ENCODE measurements around the gene CDC42EP4. TPM values are rescaled to one million over a fixed set of nuclear protein-coding genes. Genes with fewer than 3 reads are reported as not detected.

The CDC42EP4 gene
- total RNA-seq, 2 experiments from 2014 or later, result 1.3 to 1.5 TPM

DNA sequence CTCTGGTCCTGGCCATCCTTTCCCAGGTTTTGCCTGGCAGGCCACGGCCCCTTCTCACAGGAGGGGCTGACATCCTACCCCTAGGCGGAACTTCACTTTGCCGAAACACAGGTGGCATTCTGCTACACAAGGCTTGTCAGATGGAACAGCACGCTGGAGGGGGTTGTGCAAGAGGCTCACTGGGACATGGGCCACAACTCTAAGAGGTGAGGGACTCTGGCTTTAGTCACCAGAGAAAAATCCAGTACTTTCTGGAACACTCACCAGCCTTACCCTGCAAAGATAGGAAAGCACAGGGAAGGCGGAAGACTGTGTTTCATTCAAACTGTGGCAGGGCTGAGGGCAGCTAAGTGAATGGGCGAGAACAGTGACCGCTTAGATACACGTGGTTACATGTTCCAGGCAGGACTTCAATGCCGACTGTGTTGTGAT lies 18.3 kb downstream of the CDC42EP4 start:
- ATAC-seq (no peak), DNase-seq (no peak)
- no peak overlapping the region for H3K4me3 Mint-ChIP-seq
- H3K27ac Mint-ChIP-seq, result no peak overlapping the region
- CTCF ChIA-PET, result no interaction called here
- peaks cover 19% of the 10 kb centered on the region for H3K4me1 Mint-ChIP-seq
- no peaks in the 10 kb centered on the region for H3K36me3 Mint-ChIP-seq
- H3K9me3 Mint-ChIP-seq (ENCODE audit: low read depth), result no peaks in the 10 kb centered on the region
- peaks cover 6% of the 10 kb centered on the region for H3K27me3 Mint-ChIP-seq

DNA sequence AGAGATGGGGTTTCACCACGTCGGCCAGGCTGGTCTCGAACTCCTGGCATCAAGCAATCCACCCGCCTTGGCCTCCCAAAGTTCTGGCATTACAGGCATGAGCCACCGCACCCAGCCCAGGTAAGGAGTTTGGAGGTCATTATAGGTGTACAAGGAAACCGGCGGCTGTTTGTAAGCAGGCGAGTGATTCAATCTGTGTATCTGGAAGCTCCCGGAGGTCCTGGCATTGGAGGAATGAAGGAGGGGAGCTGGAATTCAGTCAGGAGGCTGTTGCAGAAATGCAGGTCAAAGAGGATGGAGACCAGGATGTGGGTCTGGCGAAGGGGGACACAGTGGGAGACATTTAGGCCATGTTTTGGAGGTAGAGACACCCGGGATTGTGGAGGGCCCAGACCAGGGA lies 18.8 kb downstream of the CDC42EP4 start:
- ATAC-seq (no peak), DNase-seq (no peak)
- H3K9me3 Mint-ChIP-seq (ENCODE audit: low read depth), result no peaks in the 10 kb centered on the region
- H3K4me3 Mint-ChIP-seq, result no peak overlapping the region
- CTCF ChIA-PET, result no interaction called here
- no peaks in the 10 kb centered on the region for H3K36me3 Mint-ChIP-seq
- peaks cover 6% of the 10 kb centered on the region for H3K27me3 Mint-ChIP-seq
- peaks cover 19% of the 10 kb centered on the region for H3K4me1 Mint-ChIP-seq
- no peak overlapping the region for H3K27ac Mint-ChIP-seq

DNA sequence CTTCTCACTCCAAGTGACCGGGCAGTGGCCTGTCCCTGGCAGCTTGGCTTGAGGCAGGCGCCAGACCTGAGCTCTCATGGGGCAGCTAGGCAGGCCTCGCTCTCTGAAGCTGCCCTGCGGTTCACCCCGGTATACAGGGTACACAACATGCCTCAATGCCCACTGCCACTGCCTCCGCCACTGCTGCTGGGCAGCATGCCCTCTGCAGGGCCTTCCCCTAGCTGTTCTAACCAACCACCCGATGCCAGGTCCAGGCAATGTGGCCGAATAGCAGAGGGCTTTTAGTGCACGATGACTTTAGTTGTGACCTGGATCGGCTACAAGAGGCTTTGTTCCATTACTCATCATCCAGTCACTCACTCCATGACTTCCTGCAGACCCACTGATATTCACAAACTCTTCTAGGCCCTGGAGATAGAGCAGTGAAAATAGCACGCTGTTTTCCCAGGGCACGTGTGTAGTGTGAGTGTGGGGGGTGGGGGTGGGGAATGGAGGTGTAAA lies 19.7 kb downstream of the CDC42EP4 start:
- Mint-ChIP-seq H3K27ac (no peak overlapping the region), H3K27me3 (peaks cover 6% of the 10 kb centered on the region), H3K36me3 (no peaks in the 10 kb centered on the region), H3K4me3 (no peak overlapping the region), H3K4me1 (peaks cover 19% of the 10 kb centered on the region), H3K9me3 (ENCODE audit: low read depth) (no peaks in the 10 kb centered on the region)
- ATAC-seq (no peak), DNase-seq (no peak)
- CTCF ChIA-PET, result interaction anchor here (1.2 to 1.3 kb wide), 3 partner anchors 18 to 78 kb away, joined by 3 to 5 read pairs (median 4); no protein-coding TSS in a partner anchor

DNA sequence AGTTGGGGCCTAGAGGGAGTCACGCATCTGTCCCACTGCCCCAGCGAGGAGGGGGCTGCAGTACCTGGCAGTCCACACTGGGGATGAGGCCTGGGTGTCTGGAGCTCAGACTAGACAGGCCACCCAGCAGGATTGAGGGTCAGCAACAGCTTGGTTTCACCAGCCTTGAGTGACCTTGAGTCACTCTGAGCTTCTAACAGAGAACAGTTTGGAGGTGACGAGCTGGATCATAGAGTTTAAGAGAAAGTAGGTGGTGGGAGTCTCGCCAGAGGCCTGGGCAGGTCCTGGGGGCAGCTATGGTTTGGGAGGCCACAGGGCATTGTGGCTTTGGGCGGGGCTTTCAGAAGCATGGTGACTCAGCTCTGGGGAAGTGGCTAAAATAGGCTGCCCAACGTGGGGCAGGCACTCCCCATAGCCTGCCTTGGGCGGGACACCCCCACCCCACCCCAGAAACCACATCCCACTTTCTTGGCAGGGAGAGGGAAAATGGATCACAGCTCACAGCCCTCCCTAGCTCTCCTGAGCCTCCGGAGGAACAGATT lies 20.5 kb downstream of the CDC42EP4 start:
- H3K27me3 Mint-ChIP-seq, result peaks cover 6% of the 10 kb centered on the region
- no peaks in the 10 kb centered on the region for H3K36me3 Mint-ChIP-seq
- peak overlapping the region; percentile 28 for H3K27ac Mint-ChIP-seq
- peaks cover 19% of the 10 kb centered on the region for H3K4me1 Mint-ChIP-seq
- no peaks in the 10 kb centered on the region for H3K9me3 Mint-ChIP-seq (ENCODE audit: low read depth)
- no peak overlapping the region for H3K4me3 Mint-ChIP-seq
- ATAC-seq (peak; percentile 47), DNase-seq (peak; percentile 48)
- CTCF ChIA-PET, result interaction anchor here (1.2 to 1.3 kb wide), 3 partner anchors 19 to 79 kb away, joined by 3 to 5 read pairs (median 4); no protein-coding TSS in a partner anchor

DNA sequence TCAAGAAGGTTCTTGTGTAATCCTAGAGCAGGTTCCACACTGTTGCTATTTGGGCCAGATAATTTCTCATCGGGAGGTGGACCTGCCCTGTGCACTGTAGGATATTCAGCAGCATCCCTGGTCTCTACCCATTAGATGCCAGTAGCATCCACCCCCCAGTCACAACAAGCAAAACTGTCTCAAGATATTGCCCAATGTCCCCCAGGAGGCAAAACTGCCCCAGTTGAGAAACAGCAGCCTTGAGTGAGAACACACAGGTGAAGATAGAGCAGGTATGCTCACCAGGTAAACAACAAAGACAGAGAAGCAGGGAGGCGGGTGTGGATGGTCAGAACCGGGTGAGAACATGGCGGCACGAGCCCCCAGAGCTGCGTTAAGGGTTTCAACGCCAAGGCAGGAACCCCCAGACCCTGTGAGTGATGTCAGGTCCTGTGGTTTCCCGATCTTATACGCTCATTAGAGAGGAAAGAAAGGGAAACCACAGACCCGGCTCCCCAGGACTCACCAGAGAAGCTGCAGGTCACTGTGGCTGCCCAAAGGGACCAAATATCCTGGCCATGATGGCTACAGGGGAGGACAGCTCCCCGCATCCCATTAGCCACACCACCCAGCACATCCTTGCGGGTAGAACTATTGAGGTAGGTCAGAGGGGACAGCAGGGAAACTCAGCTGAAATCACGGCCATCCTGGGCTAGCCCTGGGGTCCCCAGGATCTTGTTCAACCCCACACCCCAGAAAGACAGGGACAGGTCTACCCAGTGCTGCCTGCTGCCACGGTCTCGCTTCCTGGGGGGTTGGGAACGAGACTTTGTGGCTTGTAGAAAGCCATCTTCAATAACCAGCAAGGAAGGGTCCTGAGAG lies 21.2 kb downstream of the CDC42EP4 start:
- Mint-ChIP-seq H3K36me3 (no peaks in the 10 kb centered on the region), H3K4me1 (peaks cover 19% of the 10 kb centered on the region), H3K4me3 (no peak overlapping the region), H3K27ac (peak overlapping the region; percentile 28), H3K27me3 (peaks cover 6% of the 10 kb centered on the region), H3K9me3 (ENCODE audit: low read depth) (no peaks in the 10 kb centered on the region)
- ATAC-seq (peak; percentile 35), DNase-seq (no peak)
- CTCF ChIA-PET, result interaction anchor here (0.7 to 1.3 kb wide), 4 partner anchors 20 to 79 kb away, joined by 3 to 5 read pairs (median 4); no protein-coding TSS in a partner anchor

DNA sequence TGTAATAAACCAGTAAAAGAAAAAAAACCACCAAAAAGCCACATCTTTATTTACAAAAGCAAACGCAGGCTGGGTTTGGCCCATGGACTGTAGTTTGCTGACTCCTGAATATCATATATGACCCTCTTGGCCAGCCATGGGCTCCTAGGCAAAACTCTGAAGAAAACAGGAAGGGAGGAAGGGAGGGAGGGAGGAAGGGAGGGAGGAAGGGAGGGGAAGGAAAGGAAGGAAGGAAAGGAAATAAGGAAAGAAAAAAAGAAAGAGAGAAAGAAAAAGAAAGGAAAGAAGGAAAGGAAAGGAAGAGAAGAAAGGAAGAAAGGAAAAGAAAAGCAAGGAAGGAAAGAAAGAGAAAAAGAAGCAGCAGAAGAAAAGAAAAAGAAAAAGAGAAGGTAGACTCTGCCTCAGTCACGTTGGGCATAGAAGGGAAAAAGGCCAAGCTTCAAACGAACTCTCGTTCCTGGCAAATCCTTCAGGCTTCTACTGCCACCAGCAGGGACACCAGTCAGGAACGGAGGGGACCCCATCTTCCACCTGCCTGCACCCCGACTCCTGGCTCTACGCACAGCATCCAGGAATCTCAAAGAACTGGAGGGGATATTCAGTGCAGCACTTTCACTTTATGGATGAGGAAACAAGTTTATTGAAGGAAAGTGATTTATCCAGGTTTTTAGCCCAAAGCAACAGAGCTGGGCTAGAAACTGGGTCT lies 22.1 kb downstream of the CDC42EP4 start:
- Mint-ChIP-seq H3K9me3 (ENCODE audit: low read depth) (no peaks in the 10 kb centered on the region), H3K27ac (no peak overlapping the region), H3K4me1 (peaks cover 19% of the 10 kb centered on the region), H3K36me3 (no peaks in the 10 kb centered on the region), H3K27me3 (peaks cover 6% of the 10 kb centered on the region), H3K4me3 (no peak overlapping the region)
- ATAC-seq, result no peak
- CTCF ChIA-PET, result interaction anchor here (0.7 kb wide), 1 partner anchor 80 kb away, joined by 3 read pairs; no protein-coding TSS in a partner anchor
- DNase-seq, result no peak

DNA sequence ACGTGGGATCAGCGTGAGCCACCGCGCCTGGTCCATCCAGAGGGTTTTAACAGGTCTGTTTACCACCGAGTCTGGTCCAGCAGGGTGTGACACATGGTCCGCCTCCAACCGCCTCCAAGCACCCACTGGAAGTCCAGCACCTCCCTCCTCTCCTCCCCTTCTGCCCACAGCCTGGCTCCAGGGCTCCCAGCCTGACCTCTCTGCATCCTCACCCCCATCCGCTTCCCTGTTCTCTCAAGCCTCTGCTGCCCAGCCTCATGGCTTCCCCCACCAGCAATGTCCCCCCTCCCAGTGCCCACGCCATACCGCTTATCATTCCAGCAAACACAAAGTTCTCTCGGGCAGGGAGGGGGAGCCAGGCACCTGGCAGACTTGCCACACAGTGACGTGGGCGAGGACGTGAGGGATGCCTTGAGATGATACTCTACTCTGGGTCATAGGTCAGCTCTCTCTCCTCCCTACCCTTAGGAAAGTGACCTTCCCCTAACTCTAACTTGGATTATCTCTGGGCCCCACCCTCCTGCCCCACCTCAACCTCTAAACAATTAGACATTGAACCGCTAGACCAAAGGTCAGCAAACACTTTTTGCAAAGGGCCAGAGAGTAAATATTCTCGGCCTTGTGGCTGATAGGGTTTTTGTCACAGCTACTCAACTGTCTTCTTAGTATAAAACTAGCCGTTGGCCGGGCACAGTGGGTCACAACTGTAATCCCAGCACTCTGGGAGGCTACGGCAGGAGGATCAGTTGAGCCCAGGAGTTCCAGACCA lies 23.1 kb downstream of the CDC42EP4 start:
- no peak for ATAC-seq
- H3K4me3 Mint-ChIP-seq, result no peak overlapping the region
- no peak for DNase-seq
- H3K36me3 Mint-ChIP-seq, result no peaks in the 10 kb centered on the region
- no peaks in the 10 kb centered on the region for H3K9me3 Mint-ChIP-seq (ENCODE audit: low read depth)
- peaks cover 6% of the 10 kb centered on the region for H3K27me3 Mint-ChIP-seq
- H3K27ac Mint-ChIP-seq, result no peak overlapping the region
- H3K4me1 Mint-ChIP-seq, result peaks cover 19% of the 10 kb centered on the region
- CTCF ChIA-PET, result no interaction called here

DNA sequence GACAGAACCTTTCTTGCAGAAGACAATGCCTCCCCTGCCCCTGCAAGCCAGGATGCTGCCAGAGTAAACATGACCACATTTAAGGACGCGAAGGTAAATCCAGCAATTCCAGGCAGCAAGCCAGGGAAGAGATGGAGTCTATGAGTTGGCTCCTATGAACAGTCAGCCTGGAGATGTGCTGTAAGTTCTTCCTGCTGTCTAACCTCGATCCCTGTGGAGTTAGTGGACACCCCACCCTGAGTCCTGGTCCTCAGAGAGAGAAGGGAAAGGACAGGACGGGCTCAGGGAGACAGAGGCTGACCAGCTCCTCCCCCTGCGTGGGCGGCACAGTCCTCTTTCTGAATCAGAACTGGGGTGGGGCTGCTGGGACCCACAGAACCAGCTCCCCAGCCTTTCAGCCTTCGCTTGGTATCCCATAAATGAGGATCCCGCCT lies 24.9 kb downstream of the CDC42EP4 start:
- Mint-ChIP-seq H3K4me3 (no peak overlapping the region), H3K27me3 (peaks cover 3% of the 10 kb centered on the region), H3K9me3 (ENCODE audit: low read depth) (no peaks in the 10 kb centered on the region), H3K36me3 (no peaks in the 10 kb centered on the region), H3K4me1 (peaks cover 17% of the 10 kb centered on the region), H3K27ac (no peak overlapping the region)
- no peak for ATAC-seq
- CTCF ChIA-PET, result no interaction called here
- no peak for DNase-seq

DNA sequence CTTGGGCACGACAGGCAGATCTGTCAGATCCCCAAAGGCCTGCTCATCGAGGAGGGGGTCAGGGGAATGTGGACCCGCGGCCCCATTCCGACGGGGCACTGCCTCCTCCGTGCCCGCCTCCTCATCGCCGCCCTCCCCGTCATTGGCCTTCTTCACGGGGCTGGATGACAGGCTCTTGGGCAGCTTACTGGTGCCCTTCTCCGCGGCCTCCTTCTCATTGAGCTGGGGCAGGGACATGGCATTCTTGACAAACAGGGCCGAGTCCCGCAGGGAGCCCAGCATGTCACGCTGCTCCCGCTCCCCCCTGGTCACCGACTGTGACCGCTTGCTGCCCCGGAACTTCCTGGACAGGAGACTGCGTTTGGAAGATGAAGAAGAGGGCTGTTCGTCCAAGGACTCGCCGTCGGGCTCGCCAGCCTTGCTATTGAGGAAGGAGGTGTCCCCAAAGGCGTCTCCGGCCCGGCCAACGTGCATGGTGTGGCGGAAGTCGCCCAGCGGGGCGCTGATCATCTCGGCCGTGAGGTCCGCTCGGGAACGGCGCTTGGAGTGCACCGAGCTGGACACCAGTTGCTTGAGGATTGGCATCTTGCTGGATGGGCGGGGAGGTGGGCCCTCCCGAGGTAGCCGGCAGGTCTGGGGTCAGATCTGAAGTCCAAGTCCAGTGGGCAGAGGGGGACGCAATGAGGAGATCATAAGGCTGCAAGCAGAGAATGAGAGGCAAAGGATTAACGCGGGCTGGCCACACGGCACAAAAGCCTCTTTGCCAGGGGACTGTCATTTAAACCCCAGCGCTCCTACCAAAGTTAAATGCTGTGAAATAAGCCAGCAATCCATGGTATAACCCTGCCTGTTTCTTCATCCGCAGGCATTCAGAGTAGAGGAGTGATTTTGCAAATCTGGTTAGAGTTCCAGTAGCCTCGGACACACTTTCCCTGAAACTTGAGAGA lies 25.6 kb downstream of the CDC42EP4 start:
- CTCF ChIA-PET, result no interaction called here
- Mint-ChIP-seq H3K4me3 (no peak overlapping the region), H3K4me1 (peaks cover 10% of the 10 kb centered on the region), H3K27ac (no peak overlapping the region), H3K9me3 (ENCODE audit: low read depth) (no peaks in the 10 kb centered on the region), H3K27me3 (peaks cover 3% of the 10 kb centered on the region), H3K36me3 (no peaks in the 10 kb centered on the region)
- no peak for ATAC-seq
- DNase-seq, result no peak

DNA sequence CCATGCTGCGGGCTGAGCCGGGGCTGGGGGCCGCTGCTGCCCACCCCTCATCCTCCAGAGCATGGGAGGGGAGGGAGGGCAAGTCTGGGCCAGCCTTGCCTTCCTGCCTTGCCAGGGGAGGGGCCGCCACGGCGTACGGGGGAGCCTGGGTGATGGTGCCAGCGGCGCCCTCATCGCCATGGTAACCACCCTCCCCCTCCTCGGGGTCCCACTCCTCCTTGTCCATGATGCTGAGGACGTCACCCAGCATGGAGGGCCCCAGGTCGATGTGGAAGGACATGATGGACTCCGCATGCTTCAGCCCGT lies 26.2 kb downstream of the CDC42EP4 start:
- Mint-ChIP-seq H3K4me3 (no peak overlapping the region), H3K9me3 (ENCODE audit: low read depth) (no peaks in the 10 kb centered on the region), H3K27ac (no peak overlapping the region), H3K27me3 (peaks cover 3% of the 10 kb centered on the region), H3K36me3 (no peaks in the 10 kb centered on the region), H3K4me1 (peaks cover 3% of the 10 kb centered on the region)
- CTCF ChIA-PET, result no interaction called here
- ATAC-seq, result no peak
- DNase-seq, result no peak

DNA sequence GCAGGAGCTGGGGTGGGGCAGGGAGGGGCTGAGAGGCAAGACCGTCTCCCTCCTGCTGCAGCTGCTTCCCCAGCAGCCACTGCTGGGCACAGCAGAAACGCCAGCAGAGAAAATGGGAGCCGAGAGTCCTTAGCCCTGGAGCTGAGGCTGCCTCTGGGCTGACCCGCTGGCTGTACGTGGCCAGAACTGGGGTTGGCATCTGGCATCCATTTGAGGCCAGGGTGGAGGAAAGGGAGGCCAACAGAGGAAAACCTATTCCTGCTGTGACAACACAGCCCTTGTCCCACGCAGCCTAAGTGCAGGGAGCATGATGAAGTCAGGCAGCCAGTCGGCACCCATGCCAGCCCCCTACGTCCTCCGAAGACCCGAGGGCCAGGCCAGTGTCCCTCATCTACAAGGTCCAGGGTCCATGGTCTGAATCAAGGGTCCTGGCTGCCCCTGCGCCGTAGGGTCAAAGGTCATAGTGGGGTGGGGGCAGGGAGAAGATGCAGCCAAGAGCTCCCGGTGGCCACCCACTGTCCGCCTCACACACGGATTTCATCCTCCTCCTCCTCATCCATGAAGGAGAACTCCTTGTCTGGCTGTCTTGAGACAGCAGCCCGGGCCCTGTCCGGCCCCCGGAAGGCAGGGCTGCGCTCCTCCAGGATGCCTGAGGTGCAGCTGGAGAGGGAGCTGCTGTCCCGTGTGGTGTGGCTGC lies 26.7 kb downstream of the CDC42EP4 start:
- no peak for ATAC-seq
- no peaks in the 10 kb centered on the region for H3K9me3 Mint-ChIP-seq (ENCODE audit: low read depth)
- no peak overlapping the region for H3K27ac Mint-ChIP-seq

DNA sequence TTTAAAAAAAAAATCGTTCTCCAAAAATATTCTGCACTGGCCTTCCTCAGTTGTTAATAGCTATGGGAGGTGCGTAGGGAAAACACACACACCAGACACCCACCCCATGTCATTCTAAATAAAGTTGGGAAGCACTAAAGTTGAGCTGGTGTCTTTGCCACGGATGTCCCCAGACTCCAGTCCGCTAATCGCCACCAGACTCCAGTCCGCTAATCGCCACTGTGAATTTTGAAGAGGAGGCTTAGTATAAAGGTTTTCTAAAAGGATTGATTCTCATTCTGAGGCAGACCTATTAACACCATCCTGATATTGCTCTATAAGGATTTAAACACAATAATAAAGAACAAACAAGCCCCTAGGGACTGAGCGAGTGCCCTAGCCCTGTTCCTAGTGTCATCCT lies 27.4 kb downstream of the CDC42EP4 start:
- Mint-ChIP-seq H3K27me3 (no peaks in the 10 kb centered on the region), H3K4me3 (no peak overlapping the region), H3K36me3 (no peaks in the 10 kb centered on the region), H3K9me3 (ENCODE audit: low read depth) (no peaks in the 10 kb centered on the region), H3K27ac (no peak overlapping the region), H3K4me1 (no peaks in the 10 kb centered on the region)
- CTCF ChIA-PET, result no interaction called here
- DNase-seq, result no peak
- no peak for ATAC-seq

More for the DNA sequence above, 26.7 kb downstream of the CDC42EP4 start:
- no peak for DNase-seq
- Mint-ChIP-seq H3K4me1 (no peaks in the 10 kb centered on the region), H3K27me3 (peaks cover 3% of the 10 kb centered on the region), H3K4me3 (no peak overlapping the region), H3K36me3 (no peaks in the 10 kb centered on the region)
- CTCF ChIA-PET, result interaction anchor here (0.6 kb wide), 1 partner anchor 558 kb away, joined by 3 read pairs; no protein-coding TSS in a partner anchor

Data from activated CD8-positive, alpha-beta memory T cell treated with anti-CD3 and anti-CD28 coated beads, Interleukin-2, amount 10 ng/mL, durations not matched to agents 7 days and 5 days (primary cell).